Panc1 (cell line): ENCODE data around the gene SYNE1. TPM values are rescaled to one million over a fixed set of nuclear protein-coding genes. Genes with fewer than 3 reads are reported as not detected.

Source experiments
- ATAC-seq: fragments of 200-7000 bp; cut with Tn5 transposase; 2 replicates; pipeline ENCODE4 v1.9.1; 2020; ENCODE audit warnings: mild to moderate bottlenecking, moderate library complexity
- BruUV-seq: library from RNA; stranded (reverse); fragments of 400-500 nt; replicated peaks from 2 replicates; lab custom pipeline; 2021; lab: Mats Ljungman, UMichigan
- CTCF ChIA-PET: fragments of 300-600 bp; sonication (Branson Sonifier 250); formaldehyde crosslinking; loops from one replicate; lab custom pipeline; 2022; ENCODE audit warnings: antibody characterized with exemption; lab: Charles Lee
- POLR2A ChIA-PET: fragments of 300-600 bp; sonication (Branson Sonifier 250); formaldehyde crosslinking; loops from one replicate; lab custom pipeline; 2022; ENCODE audit warnings: antibody characterized with exemption; lab: Charles Lee
- DNase-seq: peaks from one replicate; pipeline ENCODE4 v3.0.0-alpha.2; 2010; ENCODE audit warnings: low read depth, low spot score
- H3K27ac ChIP-seq: 2 replicates; pipeline ENCODE4 v1.5.1; 2011; ENCODE audit warnings: mild to moderate bottlenecking, low read length, inconsistent platforms
- H3K27me3 ChIP-seq: fragments of 200-500 bp; sonication (Bioruptor generic); 2 replicates; pipeline ENCODE4 v1.6.0; 2014; ENCODE audit warnings: low read length, inconsistent platforms; ENCODE audit not compliant: control insufficient read depth, insufficient read depth
- H3K36me3 ChIP-seq: fragments of 200-500 bp; sonication (Bioruptor generic); 2 replicates; pipeline ENCODE4 v1.5.1; 2014; ENCODE audit warnings: inconsistent platforms, mild to moderate bottlenecking, low read length, moderate library complexity; ENCODE audit not compliant: control insufficient read depth, insufficient read depth
- H3K4me1 ChIP-seq: 2 replicates; pipeline ENCODE4 v1.5.1; 2011; ENCODE audit warnings: inconsistent platforms, mild to moderate bottlenecking, low read length, moderate library complexity; ENCODE audit not compliant: control insufficient read depth, insufficient read depth
- H3K4me3 ChIP-seq, 2 experiments: 2 replicates each; pipeline ENCODE4 v1.5.1; 2011 to 2012; ENCODE audit warnings: low read depth in 2 of 2, low read length in 2 of 2, mild to moderate bottlenecking in 2 of 2, inconsistent platforms in 1 of 2, moderate library complexity in 1 of 2
- H3K9me3 ChIP-seq: fragments of 200-500 bp; sonication (Bioruptor generic); 2 replicates; pipeline ENCODE4 v1.5.1; 2014; ENCODE audit warnings: low read depth, mild to moderate bottlenecking, inconsistent platforms, low read length, moderate library complexity; ENCODE audit not compliant: control insufficient read depth, insufficient read depth
- CTCF ChIP-seq: fragments of 450-650 bp; IDR thresholded peaks from 2 replicates; pipeline ENCODE4 v1.5.1; 2017; ENCODE audit warnings: mild to moderate bottlenecking
- POLR2AphosphoS5 ChIP-seq: IDR thresholded peaks from 2 replicates; pipeline ENCODE4 v1.6.1; 2012; ENCODE audit warnings: mild to moderate bottlenecking, low read depth, low read length, moderate library complexity
- SIN3A ChIP-seq: IDR thresholded peaks from 2 replicates; pipeline ENCODE4 v1.6.1; 2012; ENCODE audit warnings: low read depth, mild to moderate bottlenecking, low read length, moderate library complexity, borderline replicate concordance; ENCODE audit not compliant: insufficient read depth
- TCF7L2 ChIP-seq: IDR thresholded peaks from 2 replicates; pipeline ENCODE4 v1.6.1; 2011; ENCODE audit warnings: mild to moderate bottlenecking, low read depth, low read length, inconsistent platforms
- in situ Hi-C: cut with HindIII; loops from 2 replicates; pipeline ENCODE4 v1.10.0; 2016; ENCODE audit warnings: low sequenced_read_pairs, low pct_unique_long_range_greater_than_20kb
- intact Hi-C: fragments of 100-400 bp; cut with micrococcal nuclease; formaldehyde crosslinking; loops from one replicate; pipeline ENCODE4 v1.10.0; 2022; ENCODE audit not compliant: unreplicated experiment
- total RNA-seq: library from RNA; stranded (reverse); gene quantifications from one replicate; pipeline ENCODE4 v1.2.1, GENCODE V29; 2021; ENCODE audit not compliant: unreplicated experiment
- TF ChIP-seq, protein P1 (sequence below), 2 experiments: IDR thresholded peaks; 2 replicates each; pipeline ENCODE4 v1.6.1; 2011 to 2012; ENCODE audit warnings: low read depth in 2 of 2, control low read depth in 1 of 2, low read length in 1 of 2, mild to moderate bottlenecking in 1 of 2, moderate library complexity in 1 of 2; ENCODE audit not compliant: insufficient read depth in 1 of 2

The SYNE1 gene
- total RNA-seq, 1 experiment from 2014 or later = 3.2 TPM

- BruUV-seq = no TSS peak
- no peaks in the 10 kb centered on the region for H3K27me3 ChIP-seq
- in situ Hi-C loops (no loop called here), intact Hi-C loops (no loop called here)
- ATAC-seq (no peak), DNase-seq (no peak)
- H3K27ac ChIP-seq = no peak overlapping the region
- ChIA-PET CTCF (no interaction called here), POLR2A (no interaction called here)
- H3K4me1 ChIP-seq = no peaks in the 10 kb centered on the region
- H3K9me3 ChIP-seq = no peaks in the 10 kb centered on the region
- H3K36me3 ChIP-seq = no peaks in the 10 kb centered on the region
- TF ChIP-seq TCF7L2 = no peak
- TF ChIP-seq POLR2AphosphoS5 = no peak
- no peak overlapping the region for H3K4me3 ChIP-seq
Observed at GRCh38 chr6:152360034-152360433, 277.1 kb downstream of the SYNE1 start.

DNA sequence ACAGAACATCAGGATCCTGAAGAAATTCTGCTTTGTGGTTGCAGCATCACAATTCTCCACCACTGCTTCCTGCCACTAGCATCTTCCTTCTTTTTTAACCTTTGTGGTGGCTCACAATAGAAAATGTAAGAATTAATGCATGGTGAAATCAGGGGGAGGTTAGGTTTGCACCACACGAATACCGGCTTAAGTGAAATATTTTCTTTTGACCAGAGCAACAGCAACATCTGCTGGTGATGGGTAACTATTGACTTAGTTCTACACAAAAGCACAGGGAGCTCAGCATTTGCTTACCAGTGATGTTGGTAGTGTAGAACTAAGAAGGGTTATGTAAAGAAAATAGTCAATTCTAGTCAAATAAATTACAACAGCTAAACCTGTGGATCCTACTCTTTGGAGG, 280.5 kb downstream of the SYNE1 start:
- CTCF ChIA-PET = no interaction called here
- in situ Hi-C loops (no loop called here), intact Hi-C loops (no loop called here)
- no peaks in the 10 kb centered on the region for H3K27me3 ChIP-seq
- ATAC-seq (0 out of 2 replicates have a peak, but pooled peaks have one; percentile 68), DNase-seq (peak; percentile 8)
- H3K27ac ChIP-seq = no peak overlapping the region
- POLR2A ChIA-PET = no interaction called here
- no peaks in the 10 kb centered on the region for H3K4me1 ChIP-seq
- TF ChIP-seq SIN3A = no peak
- no peak for TF ChIP-seq TCF7L2
- TF ChIP-seq POLR2AphosphoS5 = no peak
- peak; percentile 46; the same call in 1 of the 2 replicates for TF ChIP-seq CTCF
- no TSS peak for BruUV-seq
- no peak overlapping the region for H3K4me3 ChIP-seq
- H3K36me3 ChIP-seq = no peaks in the 10 kb centered on the region
- no peaks in the 10 kb centered on the region for H3K9me3 ChIP-seq

GRCh38 chr6:152356016-152356415, 281.1 kb downstream of the SYNE1 start:
- no peaks in the 10 kb centered on the region for H3K27me3 ChIP-seq
- H3K4me3 ChIP-seq = no peak overlapping the region
- no peaks in the 10 kb centered on the region for H3K9me3 ChIP-seq
- intact Hi-C loops = no loop called here
- no TSS peak for BruUV-seq
- ATAC-seq (no peak), DNase-seq (no peak)
- H3K4me1 ChIP-seq = no peaks in the 10 kb centered on the region
- no peak overlapping the region for H3K27ac ChIP-seq
- ChIA-PET POLR2A (no interaction called here), CTCF (no interaction called here)
- no peaks in the 10 kb centered on the region for H3K36me3 ChIP-seq
- no peak for TF ChIP-seq POLR2AphosphoS5
- TF ChIP-seq SIN3A = no peak
- in situ Hi-C loops = no loop called here

DNA sequence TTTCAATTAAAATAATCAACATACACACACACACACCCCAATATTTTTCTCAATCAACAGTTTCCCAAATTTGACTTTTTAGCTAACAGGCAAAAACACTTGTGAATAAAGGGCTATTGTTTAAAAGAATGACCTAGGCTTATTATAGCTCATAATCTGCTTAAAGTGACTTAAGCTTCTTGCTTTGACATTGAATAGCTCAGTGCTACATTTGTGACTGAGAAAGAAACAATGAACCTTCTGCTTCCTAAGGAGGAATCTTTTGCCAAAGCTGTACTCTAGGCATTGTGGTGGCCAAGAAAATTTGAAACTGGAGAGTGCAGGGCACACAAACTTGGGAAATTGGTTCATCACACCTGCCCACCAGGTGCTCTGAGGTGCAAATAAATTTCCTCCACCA, 282.0 kb downstream of the SYNE1 start:
- TF ChIP-seq CTCF = no peak
- TF ChIP-seq, protein P1, sequence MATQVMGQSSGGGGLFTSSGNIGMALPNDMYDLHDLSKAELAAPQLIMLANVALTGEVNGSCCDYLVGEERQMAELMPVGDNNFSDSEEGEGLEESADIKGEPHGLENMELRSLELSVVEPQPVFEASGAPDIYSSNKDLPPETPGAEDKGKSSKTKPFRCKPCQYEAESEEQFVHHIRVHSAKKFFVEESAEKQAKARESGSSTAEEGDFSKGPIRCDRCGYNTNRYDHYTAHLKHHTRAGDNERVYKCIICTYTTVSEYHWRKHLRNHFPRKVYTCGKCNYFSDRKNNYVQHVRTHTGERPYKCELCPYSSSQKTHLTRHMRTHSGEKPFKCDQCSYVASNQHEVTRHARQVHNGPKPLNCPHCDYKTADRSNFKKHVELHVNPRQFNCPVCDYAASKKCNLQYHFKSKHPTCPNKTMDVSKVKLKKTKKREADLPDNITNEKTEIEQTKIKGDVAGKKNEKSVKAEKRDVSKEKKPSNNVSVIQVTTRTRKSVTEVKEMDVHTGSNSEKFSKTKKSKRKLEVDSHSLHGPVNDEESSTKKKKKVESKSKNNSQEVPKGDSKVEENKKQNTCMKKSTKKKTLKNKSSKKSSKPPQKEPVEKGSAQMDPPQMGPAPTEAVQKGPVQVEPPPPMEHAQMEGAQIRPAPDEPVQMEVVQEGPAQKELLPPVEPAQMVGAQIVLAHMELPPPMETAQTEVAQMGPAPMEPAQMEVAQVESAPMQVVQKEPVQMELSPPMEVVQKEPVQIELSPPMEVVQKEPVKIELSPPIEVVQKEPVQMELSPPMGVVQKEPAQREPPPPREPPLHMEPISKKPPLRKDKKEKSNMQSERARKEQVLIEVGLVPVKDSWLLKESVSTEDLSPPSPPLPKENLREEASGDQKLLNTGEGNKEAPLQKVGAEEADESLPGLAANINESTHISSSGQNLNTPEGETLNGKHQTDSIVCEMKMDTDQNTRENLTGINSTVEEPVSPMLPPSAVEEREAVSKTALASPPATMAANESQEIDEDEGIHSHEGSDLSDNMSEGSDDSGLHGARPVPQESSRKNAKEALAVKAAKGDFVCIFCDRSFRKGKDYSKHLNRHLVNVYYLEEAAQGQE (IDR thresholded peaks at IDR 0.05; ENCODE audit: insufficient read depth in 1 of 2, low read depth in 2 of 2, low read length in 1 of 2) = no peak
- TF ChIP-seq TCF7L2 = no peak
- no peak for TF ChIP-seq SIN3A
- TF ChIP-seq POLR2AphosphoS5 = no peak
- Histone ChIP-seq H3K4me1 (no peaks in the 10 kb centered on the region), H3K4me3 (no peak overlapping the region), H3K9me3 (no peaks in the 10 kb centered on the region), H3K27ac (no peak overlapping the region), H3K36me3 (no peaks in the 10 kb centered on the region), H3K27me3 (no peaks in the 10 kb centered on the region)
- ChIA-PET POLR2A (no interaction called here), CTCF (no interaction called here)
- BruUV-seq = no TSS peak
- DNase-seq (no peak), ATAC-seq (no peak)
- intact Hi-C loops (no loop called here), in situ Hi-C loops (no loop called here)
